GM12878 (cell line): Measurements from ENCODE around the gene THSD4.

Source experiments
- EED ChIP-seq: sonication (generic); IDR thresholded peaks from 2 replicates; pipeline ENCODE4 v1.6.1; 2016; ENCODE audit warnings: antibody characterized with exemption, low read depth
- FOXM1 ChIP-seq: IDR thresholded peaks from 2 replicates; pipeline ENCODE4 v1.6.1; 2012; ENCODE audit warnings: low read depth, mild to moderate bottlenecking, inconsistent platforms, low read length, moderate library complexity
- POLR2A ChIP-seq: IDR thresholded peaks from 2 replicates; pipeline ENCODE4 v1.6.1; 2011; ENCODE audit warnings: low read depth, mild to moderate bottlenecking, low read length
- RFX5 ChIP-seq: IDR thresholded peaks from 2 replicates; pipeline ENCODE4 v1.6.1; 2011; ENCODE audit warnings: low read depth, low read length, improper control_type of control experiment
- SIN3A ChIP-seq: IDR thresholded peaks from 2 replicates; pipeline ENCODE4 v1.6.1; 2012; ENCODE audit warnings: low read depth, low read length, improper control_type of control experiment
- SIX5 ChIP-seq: IDR thresholded peaks from 2 replicates; pipeline ENCODE4 v1.6.1; 2011; ENCODE audit warnings: mild to moderate bottlenecking, low read depth, low read length, moderate library complexity; ENCODE audit not compliant: severe bottlenecking
- TF ChIP-seq, protein P1 (sequence below), 3 experiments: IDR thresholded peaks in 2 of 3; conservative IDR thresholded peaks in 1 of 3; 2 replicates each; pipeline ENCODE4 v1.5.1; 2011; ENCODE audit warnings: low read depth in 3 of 3, low read length in 3 of 3, mild to moderate bottlenecking in 3 of 3, control low read depth in 2 of 3, moderate library complexity in 2 of 3, inconsistent platforms in 1 of 3, mixed read lengths in 1 of 3; ENCODE audit not compliant: control insufficient read depth in 2 of 3, insufficient read depth in 1 of 3; ENCODE audit errors: extremely low read depth in 1 of 3
- TF ChIP-seq, protein P2 (sequence below): fragments of 150-350 bp; IDR thresholded peaks from 2 replicates; pipeline ENCODE4 v1.6.1; 2016; ENCODE audit warnings: low read depth, low read length
- TF ChIP-seq, protein P3 (sequence below): IDR thresholded peaks from 2 replicates; pipeline ENCODE4 v1.6.1; 2011; ENCODE audit warnings: borderline replicate concordance, low read depth, mild to moderate bottlenecking, moderate library complexity, mixed read lengths, low read length; ENCODE audit not compliant: insufficient read depth; ENCODE audit errors: extremely low read length
- TF ChIP-seq, protein P4 (sequence below): IDR thresholded peaks from 2 replicates; pipeline ENCODE4 v1.6.1; 2011; ENCODE audit warnings: low read depth, low read length, improper control_type of control experiment, borderline replicate concordance

DNA sequence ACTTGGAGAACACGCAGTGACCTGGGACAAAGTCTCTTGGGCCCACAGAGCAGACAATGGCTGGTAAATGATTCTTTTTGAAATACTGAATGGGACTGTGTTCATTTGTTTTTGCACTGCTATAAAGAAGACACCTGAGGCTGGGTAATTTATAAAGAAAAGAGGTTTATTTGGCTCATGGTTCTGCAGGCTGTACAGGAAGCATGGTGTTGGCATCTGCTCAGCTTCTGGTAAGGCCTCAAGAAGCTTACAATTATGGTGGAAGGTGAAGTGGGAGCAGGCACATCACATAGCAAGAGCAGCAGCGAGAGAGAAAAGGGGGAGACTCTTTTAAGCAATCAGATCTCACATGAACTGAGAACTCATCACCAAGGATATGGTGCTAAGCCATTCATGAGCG, 321.6 kb downstream of the THSD4 start:
- TF ChIP-seq, protein P1, sequence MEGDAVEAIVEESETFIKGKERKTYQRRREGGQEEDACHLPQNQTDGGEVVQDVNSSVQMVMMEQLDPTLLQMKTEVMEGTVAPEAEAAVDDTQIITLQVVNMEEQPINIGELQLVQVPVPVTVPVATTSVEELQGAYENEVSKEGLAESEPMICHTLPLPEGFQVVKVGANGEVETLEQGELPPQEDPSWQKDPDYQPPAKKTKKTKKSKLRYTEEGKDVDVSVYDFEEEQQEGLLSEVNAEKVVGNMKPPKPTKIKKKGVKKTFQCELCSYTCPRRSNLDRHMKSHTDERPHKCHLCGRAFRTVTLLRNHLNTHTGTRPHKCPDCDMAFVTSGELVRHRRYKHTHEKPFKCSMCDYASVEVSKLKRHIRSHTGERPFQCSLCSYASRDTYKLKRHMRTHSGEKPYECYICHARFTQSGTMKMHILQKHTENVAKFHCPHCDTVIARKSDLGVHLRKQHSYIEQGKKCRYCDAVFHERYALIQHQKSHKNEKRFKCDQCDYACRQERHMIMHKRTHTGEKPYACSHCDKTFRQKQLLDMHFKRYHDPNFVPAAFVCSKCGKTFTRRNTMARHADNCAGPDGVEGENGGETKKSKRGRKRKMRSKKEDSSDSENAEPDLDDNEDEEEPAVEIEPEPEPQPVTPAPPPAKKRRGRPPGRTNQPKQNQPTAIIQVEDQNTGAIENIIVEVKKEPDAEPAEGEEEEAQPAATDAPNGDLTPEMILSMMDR (IDR thresholded peaks at IDR 0.05 in 2 of 3, conservative IDR thresholded peaks at IDR 0.05 in 1 of 3; ENCODE audit: control insufficient read depth in 2 of 3, extremely low read depth in 1 of 3, insufficient read depth in 1 of 3, low read depth in 3 of 3, low read length in 3 of 3): no peak
- TF ChIP-seq POLR2A (no peak), SIN3A (no peak), SIX5 (no peak), RFX5 (no peak), EED (no peak), FOXM1 (no peak)
- TF ChIP-seq, protein P2, sequence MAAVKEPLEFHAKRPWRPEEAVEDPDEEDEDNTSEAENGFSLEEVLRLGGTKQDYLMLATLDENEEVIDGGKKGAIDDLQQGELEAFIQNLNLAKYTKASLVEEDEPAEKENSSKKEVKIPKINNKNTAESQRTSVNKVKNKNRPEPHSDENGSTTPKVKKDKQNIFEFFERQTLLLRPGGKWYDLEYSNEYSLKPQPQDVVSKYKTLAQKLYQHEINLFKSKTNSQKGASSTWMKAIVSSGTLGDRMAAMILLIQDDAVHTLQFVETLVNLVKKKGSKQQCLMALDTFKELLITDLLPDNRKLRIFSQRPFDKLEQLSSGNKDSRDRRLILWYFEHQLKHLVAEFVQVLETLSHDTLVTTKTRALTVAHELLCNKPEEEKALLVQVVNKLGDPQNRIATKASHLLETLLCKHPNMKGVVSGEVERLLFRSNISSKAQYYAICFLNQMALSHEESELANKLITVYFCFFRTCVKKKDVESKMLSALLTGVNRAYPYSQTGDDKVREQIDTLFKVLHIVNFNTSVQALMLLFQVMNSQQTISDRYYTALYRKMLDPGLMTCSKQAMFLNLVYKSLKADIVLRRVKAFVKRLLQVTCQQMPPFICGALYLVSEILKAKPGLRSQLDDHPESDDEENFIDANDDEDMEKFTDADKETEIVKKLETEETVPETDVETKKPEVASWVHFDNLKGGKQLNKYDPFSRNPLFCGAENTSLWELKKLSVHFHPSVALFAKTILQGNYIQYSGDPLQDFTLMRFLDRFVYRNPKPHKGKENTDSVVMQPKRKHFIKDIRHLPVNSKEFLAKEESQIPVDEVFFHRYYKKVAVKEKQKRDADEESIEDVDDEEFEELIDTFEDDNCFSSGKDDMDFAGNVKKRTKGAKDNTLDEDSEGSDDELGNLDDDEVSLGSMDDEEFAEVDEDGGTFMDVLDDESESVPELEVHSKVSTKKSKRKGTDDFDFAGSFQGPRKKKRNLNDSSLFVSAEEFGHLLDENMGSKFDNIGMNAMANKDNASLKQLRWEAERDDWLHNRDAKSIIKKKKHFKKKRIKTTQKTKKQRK: no peak
- TF ChIP-seq, protein P3, sequence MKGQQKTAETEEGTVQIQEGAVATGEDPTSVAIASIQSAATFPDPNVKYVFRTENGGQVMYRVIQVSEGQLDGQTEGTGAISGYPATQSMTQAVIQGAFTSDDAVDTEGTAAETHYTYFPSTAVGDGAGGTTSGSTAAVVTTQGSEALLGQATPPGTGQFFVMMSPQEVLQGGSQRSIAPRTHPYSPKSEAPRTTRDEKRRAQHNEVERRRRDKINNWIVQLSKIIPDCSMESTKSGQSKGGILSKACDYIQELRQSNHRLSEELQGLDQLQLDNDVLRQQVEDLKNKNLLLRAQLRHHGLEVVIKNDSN: no peak
- TF ChIP-seq, protein P4, sequence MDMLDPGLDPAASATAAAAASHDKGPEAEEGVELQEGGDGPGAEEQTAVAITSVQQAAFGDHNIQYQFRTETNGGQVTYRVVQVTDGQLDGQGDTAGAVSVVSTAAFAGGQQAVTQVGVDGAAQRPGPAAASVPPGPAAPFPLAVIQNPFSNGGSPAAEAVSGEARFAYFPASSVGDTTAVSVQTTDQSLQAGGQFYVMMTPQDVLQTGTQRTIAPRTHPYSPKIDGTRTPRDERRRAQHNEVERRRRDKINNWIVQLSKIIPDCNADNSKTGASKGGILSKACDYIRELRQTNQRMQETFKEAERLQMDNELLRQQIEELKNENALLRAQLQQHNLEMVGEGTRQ: no peak
